NCI-H1105 treated with DMSO at 0.1 percent for 48 hours (cell line): Measurements from ENCODE around the gene SOS1.
A peak's percentile ranks its signal among the peaks of the same experiment; 100 is the strongest.
"Not testable (repeated sequence)": the region's sequence is repeated elsewhere in the genome, so short reads cannot be mapped to it uniquely, and the experiment has no call there.

Source experiments
- DNase-seq: peaks from one replicate; lab custom pipeline; 2025; lab: John Stamatoyannopoulos, UW

Gene SOS1

DNA sequence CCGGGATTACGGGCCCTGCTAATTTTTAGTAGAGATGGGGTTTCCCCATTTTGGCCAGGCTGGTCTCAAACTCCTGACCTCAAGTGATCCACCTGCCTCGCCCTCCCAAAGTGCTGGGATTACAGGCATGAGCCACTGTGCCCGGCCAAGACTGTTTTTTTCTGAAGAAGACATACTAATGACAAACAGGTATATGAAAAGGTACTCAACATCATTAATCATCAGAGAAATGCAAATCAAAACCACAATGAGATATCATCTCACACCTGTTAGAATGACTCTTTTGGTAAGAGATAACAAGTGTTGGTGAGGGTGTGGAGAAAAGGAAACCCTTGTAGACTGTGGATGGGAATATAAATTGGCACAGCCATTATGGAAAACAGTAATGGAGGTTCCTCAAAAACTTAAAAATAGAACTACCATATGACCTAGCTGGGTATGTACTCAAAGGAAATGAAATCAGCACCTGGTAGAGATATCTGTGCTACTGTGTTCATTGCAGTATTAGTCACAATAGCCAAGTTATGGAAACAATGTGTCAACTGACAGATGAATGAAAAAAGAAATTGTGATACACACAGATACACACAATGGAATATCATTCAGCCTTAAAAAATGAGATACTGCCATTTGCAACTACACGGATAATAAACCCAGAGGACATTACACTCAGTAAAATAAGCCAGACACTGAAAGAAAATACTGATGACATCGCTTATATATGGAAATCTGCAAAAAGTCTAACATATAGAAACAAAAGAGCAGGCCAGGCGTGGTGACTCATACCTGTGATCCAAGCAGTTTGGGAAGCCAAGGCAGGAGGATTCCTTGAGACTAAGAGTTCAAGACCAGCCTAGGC, 20.8 kb downstream of the SOS1 start:
- no peak for DNase-seq

DNA sequence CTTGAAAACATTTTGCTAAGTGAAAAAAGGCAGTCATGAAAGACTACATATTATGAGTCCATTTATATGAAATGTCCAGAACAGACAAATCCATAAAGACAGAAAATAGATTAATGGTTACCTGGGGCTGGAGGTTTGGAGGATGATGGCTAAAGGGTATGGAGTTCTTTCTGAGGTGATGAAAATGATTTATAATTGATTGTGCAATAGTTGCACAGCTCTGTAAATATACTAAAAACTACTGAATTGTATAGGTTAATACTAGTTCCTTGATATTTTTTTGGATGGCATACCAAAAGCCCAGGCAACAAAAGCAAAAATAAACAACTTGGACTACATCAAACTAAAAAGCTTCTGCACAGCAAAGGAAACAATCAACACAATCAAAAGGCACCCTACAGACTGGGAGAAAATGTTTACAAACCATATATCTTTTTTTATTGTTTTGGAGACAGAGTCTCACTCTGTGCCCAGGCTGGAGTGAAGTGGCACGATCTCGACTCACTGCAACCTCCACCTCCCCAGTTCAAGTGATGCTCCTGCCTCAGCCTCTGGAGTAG, 21.5 kb downstream of the SOS1 start:
- no peak for DNase-seq

DNA sequence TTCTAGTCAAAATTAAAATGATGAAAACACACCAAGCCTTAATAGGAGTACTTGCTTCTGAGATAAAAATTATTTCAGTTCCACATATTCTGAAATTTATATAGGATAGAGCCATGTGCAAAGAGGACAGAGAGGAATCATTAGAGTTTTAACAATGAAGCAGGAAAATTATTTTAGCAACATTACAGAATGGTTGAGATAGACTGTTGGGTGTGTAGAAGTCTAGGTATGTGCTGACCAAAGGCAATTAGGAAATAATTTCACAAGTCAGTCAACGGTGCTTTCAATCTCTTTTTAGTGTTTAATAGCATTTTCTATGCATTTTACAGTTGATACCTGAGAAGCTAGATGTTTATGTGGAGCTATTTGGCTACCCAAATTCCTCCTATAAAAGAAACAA, 25.2 kb downstream of the SOS1 start:
- DNase-seq = no peak

DNA sequence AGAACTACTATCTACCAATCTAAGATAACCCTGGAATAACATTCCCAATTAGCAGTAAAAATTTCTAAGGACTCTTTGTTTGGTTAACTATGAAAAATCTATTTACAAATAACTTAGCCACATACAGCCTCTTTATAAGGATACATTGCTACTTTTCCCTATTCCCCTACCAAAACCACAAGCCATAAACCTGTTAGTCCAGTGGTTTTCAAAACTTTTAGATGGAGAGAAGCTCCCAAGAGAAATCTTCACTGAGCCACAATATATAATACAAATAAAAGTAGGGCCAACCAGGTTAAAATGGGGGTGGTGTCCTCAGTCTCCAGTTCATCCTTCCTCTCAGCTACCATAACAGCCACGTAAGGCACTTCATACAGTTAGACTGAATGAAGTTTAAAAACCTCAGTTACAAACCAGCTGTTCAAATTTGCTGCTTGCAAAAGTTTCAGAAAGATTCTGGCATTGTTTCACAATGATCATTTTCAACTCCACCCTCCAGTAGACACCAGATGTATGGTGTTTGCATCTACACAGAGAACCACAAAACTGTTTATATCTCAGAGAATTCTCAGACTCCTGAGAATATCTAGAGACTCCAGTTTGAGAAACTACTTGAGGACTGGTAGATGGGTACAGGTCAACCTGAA, 26.0 kb downstream of the SOS1 start:
- DNase-seq = no peak

DNA sequence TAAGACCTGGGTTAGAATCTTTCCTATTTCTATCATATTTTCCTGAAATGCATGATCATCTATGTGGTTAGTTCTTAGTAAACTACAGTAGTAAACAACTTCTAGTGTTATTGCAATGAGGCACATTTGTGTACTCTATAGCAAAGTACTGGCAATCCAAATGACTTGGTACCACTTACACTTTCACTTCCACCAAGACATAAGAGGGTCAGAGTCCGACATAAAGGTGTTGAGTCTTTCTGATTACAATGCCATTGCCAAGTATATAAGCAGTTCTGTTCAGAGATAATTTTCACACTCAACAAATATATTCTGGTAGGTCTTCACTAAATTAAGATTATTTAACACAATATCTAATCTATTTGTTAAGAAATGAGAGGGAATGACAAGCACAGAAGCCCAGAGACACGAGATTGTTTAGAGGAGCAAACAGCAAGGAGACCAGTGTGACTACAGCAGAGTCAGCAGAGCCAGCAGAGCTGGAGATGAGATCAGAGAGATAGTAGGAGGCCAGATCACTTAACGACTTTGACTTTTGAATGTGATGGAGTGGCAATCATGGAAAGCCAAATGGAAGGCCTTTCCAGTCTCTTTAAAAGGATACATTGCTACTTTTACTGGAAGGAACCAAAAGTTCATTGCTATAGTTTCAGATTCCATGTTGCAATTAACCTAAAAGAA, 27.5 kb downstream of the SOS1 start:
- DNase-seq = no peak

DNA sequence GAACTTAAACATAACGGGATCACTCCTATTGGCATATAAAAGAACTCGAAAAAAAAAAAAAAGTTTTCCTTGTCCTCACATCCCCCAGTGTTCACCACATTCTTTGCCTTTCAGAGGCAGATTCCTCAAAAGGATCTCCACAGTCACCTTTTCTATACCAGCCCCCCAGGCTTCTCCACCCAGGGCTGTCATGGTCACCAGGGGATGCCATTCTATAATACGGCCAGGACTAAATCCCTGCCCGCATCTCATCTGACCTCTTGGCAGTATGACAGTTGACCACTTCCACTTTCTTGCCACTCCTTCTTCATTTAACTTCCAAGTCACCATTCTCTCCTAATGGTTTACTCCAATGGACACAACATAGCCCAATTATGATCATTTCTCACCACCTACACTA, 29.3 kb downstream of the SOS1 start:
- DNase-seq = no peak

DNA sequence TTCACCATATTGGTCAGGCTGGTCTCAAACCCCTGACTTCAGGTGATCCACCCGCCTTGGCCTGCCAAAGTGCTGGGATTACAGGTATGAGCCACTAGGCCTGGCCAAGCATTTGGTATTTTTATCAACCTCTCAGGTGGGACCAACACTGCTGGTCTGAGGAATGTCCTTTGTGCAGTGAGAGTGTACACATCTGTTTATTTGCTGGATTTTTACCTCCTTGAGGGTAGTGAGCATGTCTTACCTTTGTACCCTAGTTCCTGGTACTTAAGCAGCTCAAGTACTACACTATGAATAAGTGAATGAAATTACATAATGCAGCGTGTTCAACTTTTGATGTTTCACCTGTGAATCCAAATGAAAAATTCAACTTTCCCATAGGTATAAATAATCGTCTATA, 29.8 kb downstream of the SOS1 start:
- DNase-seq = no peak

DNA sequence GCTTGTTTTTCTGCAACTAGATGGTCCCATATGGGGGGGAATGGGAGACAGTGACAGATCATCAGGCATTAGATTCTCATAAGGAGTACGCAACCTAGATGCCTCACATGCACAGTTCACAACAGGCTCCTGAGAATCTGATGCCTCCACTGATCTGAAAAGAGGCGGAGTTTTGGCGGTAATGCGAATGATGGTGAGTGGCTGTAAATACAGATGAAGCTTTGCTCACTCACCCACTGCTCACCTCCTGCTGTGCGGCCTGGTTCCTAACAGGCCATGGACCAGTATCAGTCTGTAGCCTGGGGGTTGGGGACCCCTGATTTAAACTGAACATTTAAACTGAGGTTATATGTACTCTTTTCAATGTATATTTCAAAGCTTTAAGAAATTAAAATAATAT, 40.7 kb downstream of the SOS1 start:
- DNase-seq = no peak

DNA sequence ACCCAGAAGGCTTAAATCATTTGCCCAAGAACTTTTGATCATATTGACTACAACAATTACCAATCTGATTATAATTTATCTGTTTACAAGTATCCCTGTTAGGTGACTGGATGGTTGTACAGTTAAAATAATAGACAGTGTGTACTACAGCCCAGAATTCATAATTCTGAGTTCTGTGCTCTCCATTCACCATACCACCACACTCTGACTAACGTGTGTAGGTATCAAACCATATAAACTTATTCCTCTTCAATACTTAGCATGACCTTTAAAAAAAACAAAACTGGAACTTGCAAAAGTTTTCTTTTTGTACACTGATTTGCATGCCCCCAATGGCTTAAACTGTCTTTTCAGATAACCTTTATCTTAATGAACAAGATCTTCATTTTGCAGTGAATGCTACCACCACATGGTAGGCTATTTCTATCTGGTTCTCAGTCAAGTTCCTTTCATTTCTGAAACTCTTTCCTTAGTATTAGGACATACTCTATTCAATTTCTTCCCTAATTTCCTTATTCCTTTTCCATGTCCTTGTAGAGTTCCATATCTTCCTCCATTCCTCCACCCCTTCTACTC, 50.9 kb downstream of the SOS1 start:
- no peak for DNase-seq

DNA sequence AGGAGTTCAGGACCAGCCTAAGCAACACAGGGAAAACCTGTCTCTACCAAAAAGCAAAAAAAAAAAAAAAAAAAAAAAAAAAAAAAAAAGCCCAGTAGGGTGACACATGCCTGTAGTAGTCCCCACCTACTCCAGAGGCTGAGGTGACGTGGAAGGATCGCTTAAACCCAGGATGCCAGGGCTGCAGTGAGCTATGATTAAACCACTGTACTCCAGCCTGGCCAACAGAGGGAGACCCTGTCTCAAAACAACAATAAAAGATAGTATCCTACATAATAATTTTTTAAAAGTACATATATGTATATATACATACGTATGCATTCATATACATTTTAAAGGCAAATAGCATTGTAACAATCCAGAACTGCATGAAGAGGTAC, 51.7 kb downstream of the SOS1 start:
- DNase-seq = no peak

DNA sequence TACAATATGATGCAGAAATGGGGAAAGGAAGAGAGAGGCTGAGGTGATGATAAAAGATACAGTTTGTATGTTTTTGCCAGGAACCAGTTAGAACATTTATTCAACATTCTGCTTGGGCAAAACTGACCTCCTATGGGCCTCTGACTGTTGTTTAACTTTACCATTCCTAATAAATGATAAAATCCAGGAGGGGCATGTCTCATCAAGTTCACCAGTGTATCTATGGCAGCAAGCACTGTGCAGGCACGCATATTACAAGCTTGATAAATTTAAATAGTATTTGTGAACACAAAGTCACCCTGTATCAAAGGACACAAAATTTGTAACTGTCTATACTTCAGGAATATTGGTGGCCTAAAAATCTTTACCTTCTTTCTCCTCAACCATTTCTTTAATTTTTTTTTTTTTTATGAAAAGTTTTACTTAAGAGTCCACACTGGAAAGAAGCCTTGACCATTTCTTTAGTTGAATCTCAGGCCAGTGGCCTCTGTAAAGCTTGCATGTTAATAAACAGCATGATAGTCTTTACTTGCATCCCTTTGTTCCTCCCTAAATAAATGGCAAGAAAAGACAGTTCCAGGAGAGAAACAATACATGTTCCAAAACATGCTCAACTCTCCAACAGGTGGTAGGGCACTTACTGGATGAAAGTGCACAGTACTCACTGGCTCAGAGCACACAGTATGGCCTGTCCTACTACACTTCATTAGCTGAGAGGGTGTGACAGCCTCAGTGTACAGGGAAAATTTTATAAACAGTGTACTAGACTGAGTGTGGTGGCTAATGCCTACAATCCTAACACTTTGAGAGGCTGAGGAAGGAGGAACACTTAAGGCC, 52.3 kb downstream of the SOS1 start:
- DNase-seq = no peak

DNA sequence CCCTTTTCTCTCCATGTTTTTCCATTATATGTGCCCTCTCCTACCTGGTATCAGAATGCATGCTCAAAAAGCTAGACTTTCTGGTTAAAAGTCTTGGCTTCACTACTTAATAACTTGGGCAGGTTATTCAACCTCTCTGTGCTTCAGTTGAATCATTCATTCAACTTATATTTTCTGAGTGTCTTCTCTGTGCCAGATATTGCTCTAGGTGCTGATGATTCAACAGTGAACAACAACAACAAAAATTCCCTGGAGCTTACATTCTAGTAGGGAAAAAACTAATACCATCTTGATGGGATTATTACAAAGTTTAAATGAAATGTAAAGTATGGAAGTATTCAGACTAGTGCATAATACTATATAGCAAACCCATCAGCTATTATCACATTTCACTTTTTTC, 55.2 kb downstream of the SOS1 start:
- no peak for DNase-seq

DNA sequence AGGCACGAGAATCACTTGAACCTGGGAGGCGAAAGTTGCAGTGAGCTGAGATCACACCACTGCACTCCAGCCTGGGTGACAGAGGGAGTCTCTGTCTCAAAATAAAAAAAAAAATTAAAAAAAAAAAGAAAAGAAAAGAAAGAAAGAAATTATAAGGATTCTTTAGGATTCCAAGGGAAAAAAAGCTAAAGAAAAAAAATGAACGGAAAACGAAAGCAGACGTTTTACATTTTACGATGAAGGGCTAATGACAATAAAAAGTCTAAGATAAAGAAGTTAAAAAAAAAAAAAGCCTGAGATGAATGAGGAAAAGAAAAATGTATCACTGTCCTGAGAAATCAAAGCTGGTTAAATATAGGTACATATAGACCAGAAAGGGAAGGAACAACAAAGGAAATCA, 58.5 kb downstream of the SOS1 start:
- no peak for DNase-seq

DNA sequence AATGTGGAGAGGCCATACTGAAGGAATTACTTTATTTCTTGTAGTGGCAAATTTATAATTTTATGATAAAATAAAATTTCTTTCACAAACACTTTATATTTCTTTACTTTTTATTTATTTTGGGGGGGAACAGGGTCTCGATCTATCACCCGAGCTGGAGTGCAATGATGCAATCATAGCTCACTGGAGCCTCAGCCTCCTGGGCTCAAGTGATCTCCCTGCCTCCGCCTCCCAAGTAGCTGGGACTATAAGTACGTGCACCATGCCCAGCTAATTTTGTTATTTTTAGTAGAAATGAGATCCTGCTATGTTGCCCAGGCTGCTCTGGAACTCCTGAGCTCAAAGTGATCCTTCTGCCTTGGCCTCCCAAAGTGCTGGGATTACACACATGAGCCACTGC, 59.6 kb downstream of the SOS1 start:
- no peak for DNase-seq

DNA sequence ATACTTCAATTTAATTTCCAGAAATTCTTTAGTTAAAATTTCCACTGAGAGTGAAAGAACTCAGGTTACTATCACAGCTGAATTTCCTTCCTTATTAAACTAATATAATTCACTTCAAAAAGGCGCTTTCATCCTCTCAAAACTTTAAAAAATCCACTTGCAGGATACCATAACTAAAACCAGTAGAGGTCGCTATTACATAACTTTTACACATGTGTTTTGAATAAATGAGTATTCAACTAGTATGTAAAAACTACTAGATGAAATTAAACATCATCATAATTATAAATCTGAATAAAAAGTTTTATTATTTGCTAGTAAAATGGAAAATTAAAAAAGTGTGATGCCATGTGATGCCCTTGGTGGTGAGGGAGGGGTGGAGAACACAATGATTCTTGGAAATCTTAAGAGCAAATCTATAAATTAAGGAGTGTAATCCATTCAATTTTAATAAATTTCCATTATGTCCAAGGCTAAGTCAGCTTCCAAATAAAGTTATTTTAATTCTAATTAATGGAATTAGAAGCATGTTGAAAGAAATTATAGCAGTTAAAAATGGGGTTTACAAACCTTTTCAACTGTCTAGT, 61.4 kb downstream of the SOS1 start:
- DNase-seq = peak; percentile 50

DNA sequence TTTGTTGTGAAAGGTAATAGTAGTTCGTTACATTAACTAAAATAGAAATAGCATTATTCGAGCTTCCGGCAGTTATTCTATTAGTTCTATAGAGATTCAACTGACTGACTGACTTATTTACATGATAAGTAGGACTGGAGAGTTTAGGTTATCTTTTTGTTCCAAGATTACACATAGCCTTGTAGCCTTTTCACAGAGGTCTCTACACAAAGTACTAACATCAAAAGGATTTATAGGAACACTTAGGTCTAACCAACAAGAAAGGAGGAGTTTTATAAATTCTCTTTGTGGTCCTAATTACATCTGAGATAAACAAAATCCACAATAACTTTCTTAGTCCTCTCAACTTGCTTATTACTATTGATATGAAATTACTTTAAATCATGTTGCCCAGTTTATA, 62.8 kb downstream of the SOS1 start:
- DNase-seq = no peak

DNA sequence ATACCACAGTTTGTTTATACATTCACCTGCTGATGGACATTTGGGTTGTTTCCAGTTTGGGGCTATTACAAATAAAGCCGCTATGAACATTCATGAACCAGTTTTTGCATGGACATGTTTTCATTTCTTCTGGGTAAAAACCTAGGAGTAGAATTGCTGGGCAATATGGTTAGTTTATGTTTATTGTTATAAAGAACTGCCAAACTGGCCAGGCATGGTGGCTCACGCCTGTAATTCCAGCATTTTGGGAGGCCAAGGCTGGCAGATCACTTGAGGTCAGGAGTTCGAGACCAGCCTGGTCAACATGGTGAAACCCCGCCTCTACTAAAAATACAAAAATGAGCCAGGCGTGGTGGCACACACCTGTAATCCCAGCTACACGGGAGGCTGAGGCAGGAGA, 68.2 kb downstream of the SOS1 start:
- DNase-seq = not testable (repeated sequence)

DNA sequence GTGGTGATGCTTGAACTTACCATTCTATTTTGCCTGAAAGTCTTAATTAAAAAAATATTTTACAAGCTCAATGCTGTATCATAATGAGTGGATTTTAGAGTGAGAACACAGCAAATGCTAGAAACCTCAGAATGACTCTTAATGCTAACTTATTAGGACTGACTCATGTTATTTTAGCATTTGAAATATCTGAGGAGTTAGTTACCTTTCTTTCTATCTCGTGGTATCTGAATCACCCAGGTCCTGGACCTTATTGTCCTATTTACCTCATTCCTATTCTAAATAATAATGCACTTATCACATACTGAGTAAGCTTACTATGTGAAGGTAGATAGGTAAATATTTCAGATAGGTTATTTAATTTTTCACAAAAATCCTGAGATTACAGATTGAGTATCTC, 70.7 kb downstream of the SOS1 start:
- DNase-seq = no peak

DNA sequence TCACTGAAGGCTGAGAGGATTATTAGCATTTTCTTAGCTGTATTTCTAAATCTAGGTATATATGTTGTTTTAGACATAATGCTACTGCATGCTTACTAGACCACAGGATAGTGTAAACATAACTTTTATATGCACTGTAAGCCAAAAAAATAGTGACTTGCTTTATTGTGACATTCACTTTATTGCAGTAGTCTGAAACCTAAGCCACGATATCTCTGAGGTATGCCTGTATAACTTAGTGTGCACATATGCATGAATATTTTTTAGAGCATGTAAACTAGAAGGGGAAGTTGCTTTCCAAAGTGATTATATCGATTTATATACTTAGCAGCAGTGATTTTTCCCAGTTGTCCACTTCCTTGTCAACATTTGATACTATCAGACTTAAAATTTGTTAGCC, 81.8 kb downstream of the SOS1 start:
- DNase-seq = no peak

DNA sequence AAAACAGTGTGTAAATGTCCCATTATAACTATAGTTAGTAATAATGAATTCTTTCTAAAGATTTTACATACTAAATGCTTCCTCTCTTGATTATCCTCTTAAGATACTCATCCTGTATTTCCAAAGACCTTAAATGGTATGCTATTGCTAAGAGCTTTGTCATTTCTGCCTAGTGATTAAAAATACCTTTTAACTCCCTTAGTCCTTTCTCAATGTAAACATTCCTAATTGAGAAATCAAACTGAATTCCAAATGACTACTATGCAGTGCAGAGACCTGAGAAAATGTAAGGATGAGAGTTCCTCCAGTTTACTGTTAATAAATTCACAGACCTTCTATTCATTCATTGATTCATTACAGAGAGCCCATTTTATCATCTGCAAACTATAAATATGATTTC, 86.9 kb downstream of the SOS1 start:
- no peak for DNase-seq

DNA sequence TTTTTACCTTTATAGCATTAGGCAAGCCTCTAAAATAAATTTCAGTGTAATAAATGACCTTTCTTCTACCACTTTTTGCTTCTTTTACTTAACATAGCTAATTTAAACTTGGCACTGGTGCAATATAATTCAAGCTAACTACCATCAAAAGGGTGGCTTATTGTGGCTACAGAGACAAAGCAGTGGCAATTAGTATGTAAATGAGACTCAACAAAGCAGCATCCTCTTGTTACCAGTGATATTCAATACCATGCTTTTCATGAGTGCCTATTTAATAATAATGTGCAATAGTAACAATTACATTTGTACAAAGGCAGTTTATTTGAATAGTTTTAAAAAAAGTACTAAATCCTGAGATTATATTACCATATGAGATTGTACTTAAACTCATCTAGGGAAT, 93.4 kb downstream of the SOS1 start:
- no peak for DNase-seq
